ENCODE data around the gene RNF38.

RNF38 gene

GRCh38 chr9:36293171-36293570, 106.9 kb downstream of the RNF38 start:
- no peak for DNase-seq (ENCODE audit: low read depth)

- DNase-seq (ENCODE audit: low read depth): no peak
Measured at GRCh38 chr9:36292641-36293040, 107.4 kb downstream of the RNF38 start.

GRCh38 chr9:36290996-36291395, 109.1 kb downstream of the RNF38 start:
- no peak for DNase-seq (ENCODE audit: low read depth)

- no peak for DNase-seq (ENCODE audit: low read depth)
Measured at GRCh38 chr9:36289836-36290435, 110.1 kb downstream of the RNF38 start.

GRCh38 chr9:36288070-36288469, 112.0 kb downstream of the RNF38 start:
- no peak for DNase-seq (ENCODE audit: low read depth)

Data from stimulated activated CD8-positive, alpha-beta memory T cell treated with anti-CD3 and anti-CD28 coated beads, Interleukin-15, amount 100 ng/mL, for 1 hour (primary cell).